HG02852 (cell line): Measurements from ENCODE around the gene USP12.
A peak's percentile ranks its signal among the peaks of the same experiment; 100 is the strongest.
"Not testable (repeated sequence)": the region's sequence is repeated elsewhere in the genome, so short reads cannot be mapped to it uniquely, and the experiment has no call there.

Experiments
- ATAC-seq: cut with Tn5 transposase; IDR thresholded peaks from one replicate; pipeline ENCODE4 v1.9.1; 2021; ENCODE audit warnings: mild to moderate bottlenecking, moderate library complexity; ENCODE audit not compliant: unreplicated experiment

Gene USP12

GRCh38 chr13:27151798-27152599 lies 19.6 kb downstream of the USP12 start:
- no peak for ATAC-seq

GRCh38 chr13:27149702-27150101 lies 21.9 kb downstream of the USP12 start:
- ATAC-seq: no peak

- no peak for ATAC-seq
Observed at GRCh38 chr13:27148900-27149299, 22.7 kb downstream of the USP12 start.

GRCh38 chr13:27147530-27148170 lies 24.0 kb downstream of the USP12 start:
- ATAC-seq: peak; percentile 72

- no peak for ATAC-seq
Observed at GRCh38 chr13:27141746-27142145, 29.9 kb downstream of the USP12 start.

- not testable (repeated sequence) for ATAC-seq
Observed at GRCh38 chr13:27141159-27141558, 30.5 kb downstream of the USP12 start.

- peak; percentile 47 for ATAC-seq
Observed at GRCh38 chr13:27140060-27140459, 31.6 kb downstream of the USP12 start.

- ATAC-seq: no peak
Observed at GRCh38 chr13:27139565-27139964, 32.0 kb downstream of the USP12 start.

GRCh38 chr13:27138457-27139093 lies 33.0 kb downstream of the USP12 start:
- ATAC-seq: no peak

GRCh38 chr13:27137759-27138158 lies 33.9 kb downstream of the USP12 start:
- ATAC-seq: no peak

- no peak for ATAC-seq
Observed at GRCh38 chr13:27135023-27135422, 36.6 kb downstream of the USP12 start.

- no peak for ATAC-seq
Observed at GRCh38 chr13:27133889-27134288, 37.7 kb downstream of the USP12 start.

- ATAC-seq: peak; percentile 49
Observed at GRCh38 chr13:27132538-27132937, 39.1 kb downstream of the USP12 start.

GRCh38 chr13:27131906-27132305 lies 39.7 kb downstream of the USP12 start:
- ATAC-seq: no peak

GRCh38 chr13:27130979-27131623 lies 40.5 kb downstream of the USP12 start:
- peak; percentile 82 for ATAC-seq

GRCh38 chr13:27130223-27130978 lies 41.2 kb downstream of the USP12 start:
- no peak for ATAC-seq

GRCh38 chr13:27128825-27129627 lies 42.6 kb downstream of the USP12 start:
- ATAC-seq: no peak

GRCh38 chr13:27126859-27127258 lies 44.8 kb downstream of the USP12 start:
- ATAC-seq: no peak

- no peak for ATAC-seq
Observed at GRCh38 chr13:27125357-27126282, 46.0 kb downstream of the USP12 start.
